H9 (cell line): ENCODE measurements around the gene HDLBP. TPM values are rescaled to one million over a fixed set of nuclear protein-coding genes. Genes with fewer than 3 reads are reported as not detected.
A peak's percentile ranks its signal among the peaks of the same experiment; 100 is the strongest.

Source experiments
- DNase-seq: peaks from one replicate; pipeline ENCODE4 v3.0.0-alpha.2; 2017
- H2AFZ ChIP-seq: one replicate; pipeline ENCODE4 v1.6.1; 2013; ENCODE audit warnings: mild to moderate bottlenecking, low read length, control low read depth, moderate library complexity
- H2AK5ac ChIP-seq: 2 replicates; pipeline ENCODE4 v1.6.1; 2013; ENCODE audit warnings: low read length, control low read depth, mixed read lengths; ENCODE audit not compliant: insufficient read length
- H2BK120ac ChIP-seq: one replicate; pipeline ENCODE4 v1.6.1; 2013; ENCODE audit warnings: low read depth, mild to moderate bottlenecking, low read length, control low read depth, inconsistent platforms; ENCODE audit not compliant: poor library complexity, severe bottlenecking
- H2BK12ac ChIP-seq: 2 replicates; pipeline ENCODE4 v1.6.1; 2013; ENCODE audit warnings: low read length, control low read depth, mixed read lengths, low read depth; ENCODE audit not compliant: insufficient read length
- H2BK15ac ChIP-seq: 2 replicates; pipeline ENCODE4 v1.6.1; 2013; ENCODE audit warnings: low read depth, low read length, control low read depth
- H2BK20ac ChIP-seq: one replicate; pipeline ENCODE4 v1.6.1; 2013; ENCODE audit warnings: low read depth, mild to moderate bottlenecking, low read length, control low read depth, inconsistent platforms; ENCODE audit not compliant: poor library complexity, severe bottlenecking
- H2BK5ac ChIP-seq: 2 replicates; pipeline ENCODE4 v1.6.1; 2013; ENCODE audit warnings: low read length, control low read depth, mixed read lengths; ENCODE audit not compliant: insufficient read length
- H3K14ac ChIP-seq: 2 replicates; pipeline ENCODE4 v1.6.1; 2013; ENCODE audit warnings: low read length, control low read depth; ENCODE audit not compliant: insufficient read depth
- H3K18ac ChIP-seq: 2 replicates; pipeline ENCODE4 v1.6.1; 2013; ENCODE audit warnings: low read depth, mild to moderate bottlenecking, mixed read lengths, low read length, control low read depth; ENCODE audit not compliant: insufficient read length
- H3K23ac ChIP-seq: 2 replicates; pipeline ENCODE4 v1.6.1; 2013; ENCODE audit warnings: low read length, control low read depth, mixed read lengths, low read depth; ENCODE audit not compliant: insufficient read length
- H3K23me2 ChIP-seq: 2 replicates; pipeline ENCODE4 v1.6.1; 2013; ENCODE audit warnings: low read depth, mild to moderate bottlenecking, mixed read lengths, low read length, control low read depth; ENCODE audit not compliant: insufficient read length, poor library complexity, severe bottlenecking
- H3K27ac ChIP-seq: 2 replicates; pipeline ENCODE4 v1.5.1; 2013; ENCODE audit warnings: low read length, control low read depth, mixed read lengths, low read depth; ENCODE audit not compliant: insufficient read length
- H3K27me3 ChIP-seq: 2 replicates; pipeline ENCODE4 v1.6.1; 2013; ENCODE audit warnings: low read length, control low read depth, inconsistent platforms; ENCODE audit not compliant: insufficient read depth
- H3K4ac ChIP-seq: 2 replicates; pipeline ENCODE4 v1.6.1; 2013; ENCODE audit warnings: low read depth, mild to moderate bottlenecking, control low read depth, inconsistent platforms, low read length, moderate library complexity
- H3K4me1 ChIP-seq: 2 replicates; pipeline ENCODE4 v1.6.1; 2013; ENCODE audit warnings: low read length, control low read depth, inconsistent platforms; ENCODE audit not compliant: insufficient read depth
- H3K4me2 ChIP-seq: 2 replicates; pipeline ENCODE4 v1.6.1; 2013; ENCODE audit warnings: low read length, control low read depth, mixed read lengths; ENCODE audit not compliant: insufficient read length, insufficient read depth
- H3K56ac ChIP-seq: 2 replicates; pipeline ENCODE4 v1.6.1; 2013; ENCODE audit warnings: low read depth, mild to moderate bottlenecking, mixed read lengths, low read length, control low read depth; ENCODE audit not compliant: insufficient read length
- H3K79me1 ChIP-seq: 2 replicates; pipeline ENCODE4 v1.6.1; 2013; ENCODE audit warnings: low read depth, mild to moderate bottlenecking, moderate library complexity, low read length, control low read depth, inconsistent platforms; ENCODE audit not compliant: insufficient read depth, poor library complexity, severe bottlenecking
- H3K79me2 ChIP-seq: 2 replicates; pipeline ENCODE4 v1.6.1; 2013; ENCODE audit warnings: low read length, control low read depth, inconsistent platforms; ENCODE audit not compliant: insufficient read depth
- H3K9ac ChIP-seq: 2 replicates; pipeline ENCODE4 v1.6.1; 2013; ENCODE audit warnings: low read length, control low read depth, mixed read lengths; ENCODE audit not compliant: insufficient read length; ENCODE audit errors: extremely low read depth
- H3K9me3 ChIP-seq: one replicate; pipeline ENCODE4 v1.6.1; 2013; ENCODE audit warnings: low read depth, low read length, inconsistent platforms; ENCODE audit not compliant: control insufficient read depth
- H3T11ph ChIP-seq: one replicate; pipeline ENCODE4 v1.6.1; 2013; ENCODE audit warnings: mild to moderate bottlenecking, low read length, control low read depth, inconsistent platforms
- H4K20me1 ChIP-seq: one replicate; pipeline ENCODE4 v1.6.1; 2013; ENCODE audit not compliant: control insufficient read depth, insufficient read length, insufficient read depth
- H4K5ac ChIP-seq: 2 replicates; pipeline ENCODE4 v1.6.1; 2013; ENCODE audit warnings: low read depth, mild to moderate bottlenecking, mixed read lengths, low read length, control low read depth; ENCODE audit not compliant: insufficient read length
- H4K8ac ChIP-seq: replicated peaks from 2 replicates; pipeline ENCODE4 v1.6.1; 2013; ENCODE audit warnings: low read length, control low read depth, mixed read lengths, low read depth; ENCODE audit not compliant: insufficient read length
- H4K91ac ChIP-seq: 2 replicates; pipeline ENCODE4 v1.6.1; 2013; ENCODE audit warnings: low read depth, mild to moderate bottlenecking, moderate library complexity, mixed read lengths, low read length, control low read depth; ENCODE audit not compliant: insufficient read length
- H3K27ac Mint-ChIP-seq, 3 experiments: 2 replicates in 2 of 3; 3 replicates in 1 of 3; pipeline ENCODE4 v1.8.0; 2020 to 2021; ENCODE audit warnings: mixed read lengths in 3 of 3, mild to moderate bottlenecking in 1 of 3, moderate library complexity in 1 of 3
- H3K27me3 Mint-ChIP-seq: 2 replicates; pipeline ENCODE4 v1.8.0; 2021; ENCODE audit warnings: low read depth, mild to moderate bottlenecking, moderate library complexity, mixed read lengths
- H3K36me3 Mint-ChIP-seq, 3 experiments: 2 replicates in 2 of 3; 3 replicates in 1 of 3; pipeline ENCODE4 v1.8.0; 2020 to 2021; ENCODE audit warnings: low read depth in 3 of 3, mixed read lengths in 3 of 3; ENCODE audit not compliant: insufficient read depth in 1 of 3
- H3K4me1 Mint-ChIP-seq, 2 experiments: 2 replicates each; pipeline ENCODE4 v1.8.0; 2020; ENCODE audit warnings: mixed read lengths in 2 of 2
- H3K4me3 Mint-ChIP-seq, 2 experiments: 2 replicates in 1 of 2; 3 replicates in 1 of 2; pipeline ENCODE4 v1.8.0; 2020 to 2021; ENCODE audit warnings: mild to moderate bottlenecking in 2 of 2, mixed read lengths in 2 of 2, moderate library complexity in 1 of 2
- H3K9me3 Mint-ChIP-seq, 2 experiments: 2 replicates in 1 of 2; 3 replicates in 1 of 2; pipeline ENCODE4 v1.8.0; 2020; ENCODE audit warnings: mild to moderate bottlenecking in 2 of 2, mixed read lengths in 2 of 2, moderate library complexity in 1 of 2
- CTCF ChIP-seq: fragments of 200-600 bp; sonication (generic); conservative IDR thresholded peaks from 3 replicates; pipeline ENCODE4 v1.8.0; 2021; ENCODE audit warnings: antibody characterized with exemption, mild to moderate bottlenecking
- WGBS: extraction: QIAGEN DNeasy Blood & Tissue Kit; methylation state at CpG from one replicate; pipeline ENCODE4 v1.1.7; 2013; ENCODE audit warnings: missing lambda C conversion rate, low lambda C conversion rate, mixed read lengths; ENCODE audit not compliant: insufficient read length; ENCODE audit errors: extremely low coverage; 5-methylcytosine and 5-hydroxymethylcytosine counted together
- total RNA-seq: library from RNA; stranded (reverse); gene quantifications from 2 replicates; pipeline ENCODE4 v1.2.1, GENCODE V29; 2021

The HDLBP gene
- total RNA-seq, 1 experiment from 2014 or later: 364 TPM

DNA sequence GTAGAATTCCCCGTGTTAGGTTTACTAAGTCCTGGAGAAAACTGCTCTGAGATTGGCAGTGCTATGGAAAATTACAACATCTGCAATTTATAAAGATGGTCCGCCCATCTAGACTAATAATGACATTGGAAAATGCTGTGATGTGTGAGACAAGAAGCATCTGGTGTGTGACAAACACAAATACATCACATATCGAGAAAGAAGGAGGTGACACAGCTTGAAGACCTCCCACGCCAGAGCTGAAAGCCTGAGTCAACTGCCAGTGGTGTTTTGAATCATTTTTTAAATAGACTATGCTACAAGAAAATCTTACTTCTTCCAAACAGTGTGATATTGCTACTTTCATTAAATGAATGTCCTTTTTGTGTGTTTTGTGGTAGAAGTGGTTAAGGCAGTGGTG lies 135.6 kb downstream of the HDLBP start:
- H3K4me1 Mint-ChIP-seq: peaks cover 0 to 6% of the 10 kb centered on the region in 2 experiments; a peak in 2 of 4 replicates
- Histone ChIP-seq H3K23ac (no peak overlapping the region), H3K18ac (no peak overlapping the region), H3T11ph (no peak overlapping the region), H2AFZ (no peak overlapping the region), H4K8ac (no peak overlapping the region), H3K4ac (no peak overlapping the region), H4K5ac (no peak overlapping the region), H3K56ac (no peak overlapping the region), H3K14ac (no peak overlapping the region), H2BK5ac (no peak overlapping the region), H3K9ac (no peak overlapping the region), H2BK15ac (no peak overlapping the region), H3K4me1 (no peaks in the 10 kb centered on the region), H3K4me2 (no peak overlapping the region), H4K20me1 (no peaks in the 10 kb centered on the region), H3K79me2 (no peaks in the 10 kb centered on the region), H3K27ac (no peak overlapping the region), H3K27me3 (no peaks in the 10 kb centered on the region), H2AK5ac (no peak overlapping the region), H2BK12ac (no peak overlapping the region), H2BK20ac (no peak overlapping the region), H3K79me1 (no peaks in the 10 kb centered on the region), H2BK120ac (no peak overlapping the region), H3K23me2 (no peaks in the 10 kb centered on the region), H4K91ac (no peak overlapping the region), H3K9me3 (no peaks in the 10 kb centered on the region)
- H3K36me3 Mint-ChIP-seq: peaks cover 4 to 14% (median 5%) of the 10 kb centered on the region in 3 experiments; a peak in 3 of 7 replicates
- peak overlapping the region in 1 of 3 experiments; percentile 36; a peak in 2 of 7 replicates for H3K27ac Mint-ChIP-seq
- no peak for DNase-seq
- WGBS: no CpG with 5 or more reads among the region's 4 CpGs
- no peaks in the 10 kb centered on the region for H3K9me3 Mint-ChIP-seq
- H3K4me3 Mint-ChIP-seq: no peak overlapping the region
- H3K27me3 Mint-ChIP-seq: no peaks in the 10 kb centered on the region
- no peak for TF ChIP-seq CTCF
